B cell (primary cell): ENCODE measurements around the gene ESR2. TPM values are rescaled to one million over a fixed set of nuclear protein-coding genes. Genes with fewer than 3 reads are reported as not detected.

Experiments used
- ATAC-seq: fragments of 200-7000 bp; cut with Tn5 transposase; one replicate; pipeline ENCODE4 v1.10.0; 2021; ENCODE audit warnings: low read depth, mild to moderate bottlenecking, moderate number of reproducible peaks, moderate library complexity
- CTCF ChIA-PET: fragments of 350-600 bp; sonication (Branson Sonifier 250); formaldehyde crosslinking; loops from one replicate; lab custom pipeline; 2021; ENCODE audit warnings: antibody characterized with exemption, inconsistent platforms; lab: Charles Lee
- POLR2A ChIA-PET: fragments of 350-600 bp; sonication (Branson Sonifier 250); formaldehyde crosslinking; loops from one replicate; lab custom pipeline; 2021; ENCODE audit warnings: antibody characterized with exemption; lab: Charles Lee
- DNase-seq: peaks from one replicate; pipeline ENCODE4 v3.0.0; 2013
- H2AFZ ChIP-seq: 2 replicates; pipeline ENCODE4 v1.6.1; 2012; ENCODE audit warnings: mild to moderate bottlenecking, low read depth, low read length; ENCODE audit not compliant: insufficient read depth, poor library complexity, severe bottlenecking
- H3K27ac ChIP-seq, 2 donors: 1 replicate in 1 of 2; 2 replicates in 1 of 2; pipeline ENCODE4 v1.5.1; 2012 to 2013; ENCODE audit warnings: low read length in 2 of 2, mild to moderate bottlenecking in 2 of 2, moderate library complexity in 1 of 2
- H3K27me3 ChIP-seq, 4 experiments: fragments of 200-600 bp in 1 of 4; sonication (generic) in 1 of 4; replicated peaks in 1 of 4; 1 replicate in 2 of 4; 2 replicates in 2 of 4; pipeline versions ENCODE4 v1.6.1 to v1.7.0; 2013 to 2016; ENCODE audit warnings: low read length in 3 of 4, mild to moderate bottlenecking in 2 of 4, mixed read lengths in 1 of 4, moderate library complexity in 1 of 4; ENCODE audit not compliant: insufficient read depth in 4 of 4, control insufficient read depth in 3 of 4; ENCODE audit errors: control extremely low read depth in 1 of 4
- H3K36me3 ChIP-seq, 2 experiments: replicated peaks in 1 of 2; 1 replicate in 1 of 2; 2 replicates in 1 of 2; pipeline versions ENCODE4 v1.6.1 to v1.7.1; 2013; ENCODE audit warnings: low read length in 1 of 2; ENCODE audit not compliant: insufficient read depth in 2 of 2, control insufficient read depth in 1 of 2; ENCODE audit errors: control extremely low read depth in 1 of 2, extremely low read depth in 1 of 2
- H3K4me1 ChIP-seq, 2 donors: fragments of 200-600 bp in 1 of 2; sonication (generic) in 1 of 2; 1 replicate in 1 of 2; 2 replicates in 1 of 2; pipeline versions ENCODE4 v1.5.1 to v1.6.1; 2013 to 2017; ENCODE audit warnings: low read length in 2 of 2; ENCODE audit not compliant: control insufficient read depth in 2 of 2, insufficient read depth in 2 of 2
- H3K4me2 ChIP-seq: replicated peaks from 2 replicates; pipeline ENCODE3; 2012; ENCODE audit warnings: mild to moderate bottlenecking, low read depth, low read length; ENCODE audit not compliant: poor library complexity, severe bottlenecking
- H3K4me3 ChIP-seq, 5 experiments: fragments of 200-600 bp in 1 of 5; sonication (generic) in 1 of 5; 1 replicate in 3 of 5; 2 replicates in 2 of 5; pipeline versions ENCODE4 v1.5.1 to v1.7.0; 2011 to 2016; ENCODE audit warnings: low read length in 4 of 5, mild to moderate bottlenecking in 4 of 5, low read depth in 2 of 5, control low read depth in 1 of 5, moderate library complexity in 1 of 5; ENCODE audit not compliant: insufficient read depth in 1 of 5; ENCODE audit errors: control extremely low read depth in 1 of 5, extremely low read depth in 1 of 5
- H3K79me2 ChIP-seq: fragments of 200-600 bp; sonication (generic); one replicate; pipeline ENCODE4 v1.6.0; 2016; ENCODE audit warnings: low read length; ENCODE audit not compliant: control insufficient read depth, insufficient read depth
- H3K9ac ChIP-seq: fragments of 200-600 bp; sonication (generic); 2 replicates; pipeline ENCODE4 v1.6.1; 2017; ENCODE audit warnings: mild to moderate bottlenecking, low read length, moderate library complexity
- H3K9me3 ChIP-seq, 3 donors: one replicate each; pipeline versions ENCODE4 v1.6.1 to v1.7.1; 2013; ENCODE audit warnings: low read length in 2 of 3; ENCODE audit not compliant: control insufficient read depth in 2 of 3, insufficient read depth in 1 of 3; ENCODE audit errors: control extremely low read depth in 1 of 3
- H4K20me1 ChIP-seq: 2 replicates; pipeline ENCODE4 v1.6.0; 2012; ENCODE audit warnings: mild to moderate bottlenecking, low read length; ENCODE audit not compliant: insufficient read depth, control insufficient read depth, poor library complexity, severe bottlenecking
- H3K27ac Mint-ChIP-seq: one replicate; pipeline ENCODE4 v1.8.0; 2021; ENCODE audit warnings: mixed read lengths
- H3K27me3 Mint-ChIP-seq: one replicate; pipeline ENCODE4 v1.8.0; 2021; ENCODE audit warnings: mixed read lengths
- H3K4me1 Mint-ChIP-seq: one replicate; pipeline ENCODE4 v1.8.0; 2021; ENCODE audit warnings: mixed read lengths
- H3K4me3 Mint-ChIP-seq: one replicate; pipeline ENCODE4 v1.8.0; 2021; ENCODE audit warnings: mixed read lengths
- H3K9me3 Mint-ChIP-seq: one replicate; pipeline ENCODE4 v1.8.0; 2022; ENCODE audit warnings: mixed read lengths; ENCODE audit not compliant: insufficient read depth
- CTCF ChIP-seq: fragments of 200-600 bp; IDR thresholded peaks from one replicate; pipeline ENCODE4 v1.8.0; 2022; ENCODE audit warnings: antibody characterized with exemption, mild to moderate bottlenecking
- EZH2 ChIP-seq: IDR thresholded peaks from 2 replicates; pipeline ENCODE4 v1.6.1; 2012; ENCODE audit warnings: borderline replicate concordance, low read depth, mild to moderate bottlenecking, moderate library complexity, low read length; ENCODE audit not compliant: insufficient read depth, poor library complexity, severe bottlenecking
- WGBS: methylation state at CpG from one replicate; pipeline ENCODE4 v1.1.5; 2013; ENCODE audit warnings: missing lambda C conversion rate; ENCODE audit not compliant: insufficient coverage; 5-methylcytosine and 5-hydroxymethylcytosine counted together
- intact Hi-C: fragments of 100-400 bp; cut with micrococcal nuclease; formaldehyde crosslinking; loops from one replicate; pipeline ENCODE4 v1.10.0; 2022
- polyA plus RNA-seq: library from polyadenylated mRNA; depleted of rRNA; stranded (reverse); fragments of >200 nt; gene quantifications from 2 replicates; pipeline ENCODE4 v1.2.3, GENCODE V29; 2012
- total RNA-seq, 2 donors: library from RNA; stranded (reverse); fragments of 120-200 nt in 1 of 2; gene quantifications; 1 replicate in 1 of 2; 2 replicates in 1 of 2; pipeline versions ENCODE4 v1.2.3 to v1.2.4, GENCODE V29; 2013 to 2022

The ESR2 gene
- total and polyA plus RNA-seq, 2 donors (not counting 1 experiment from before 2014, with no cell fraction given) = 5.4 to 87.8 TPM

GRCh38 chr14:64296561-64296960 is 2.4 kb upstream of the ESR2 start:
- DNase-seq (no peak), ATAC-seq (no peak)
- Histone ChIP-seq H2AFZ (no peak overlapping the region), H3K4me1 (peaks cover 14 to 19% of the 10 kb centered on the region in 2 donors), H3K79me2 (peaks cover 9% of the 10 kb centered on the region), H3K4me2 (no peak overlapping the region), H3K27me3 (no peaks in the 10 kb centered on the region), H3K9ac (no peak overlapping the region), H3K27ac (no peak overlapping the region), H3K36me3 (no peaks in the 10 kb centered on the region), H3K9me3 (no peaks in the 10 kb centered on the region), H4K20me1 (no peaks in the 10 kb centered on the region), H3K4me3 (no peak overlapping the region)
- Mint-ChIP-seq H3K4me3 (no peak overlapping the region), H3K4me1 (peaks cover 26% of the 10 kb centered on the region), H3K27me3 (no peaks in the 10 kb centered on the region), H3K27ac (no peak overlapping the region), H3K9me3 (no peaks in the 10 kb centered on the region)
- ChIA-PET POLR2A (no interaction called here), CTCF (interaction anchor here (0.7 to 8.9 kb wide), 15 partner anchors 8 to 497 kb away, joined by 3 to 120 read pairs (median 23); no protein-coding TSS in a partner anchor)
- TF ChIP-seq CTCF (no peak), EZH2 (no peak)
- intact Hi-C loops = no loop called here

GRCh38 chr14:64294672-64295413 is 672 bp upstream of the ESR2 start:
- peak overlapping the region; percentile 79 for H3K9ac ChIP-seq
- peaks cover 14 to 19% of the 10 kb centered on the region in 2 donors for H3K4me1 ChIP-seq
- TF ChIP-seq CTCF (peak; percentile 87), EZH2 (no peak)
- peak overlapping the region; percentile 96 for H3K4me2 ChIP-seq
- H3K27ac ChIP-seq = peak overlapping the region; percentile 26 to 67
- POLR2A ChIA-PET = interaction anchor here (0.8 to 3.3 kb wide), 4 partner anchors 59 to 98 kb away, joined by 3 to 27 read pairs (median 4); no protein-coding TSS in a partner anchor
- no peaks in the 10 kb centered on the region for H3K36me3 ChIP-seq
- Mint-ChIP-seq H3K4me3 (peak overlapping the region; percentile 95), H3K9me3 (no peaks in the 10 kb centered on the region), H3K4me1 (peaks cover 30% of the 10 kb centered on the region), H3K27me3 (no peaks in the 10 kb centered on the region), H3K27ac (peak overlapping the region; percentile 87)
- H3K79me2 ChIP-seq = peaks cover 9% of the 10 kb centered on the region
- ATAC-seq = peak; percentile 90
- H2AFZ ChIP-seq = peak overlapping the region; percentile 84
- H3K27me3 ChIP-seq = no peaks in the 10 kb centered on the region
- no peaks in the 10 kb centered on the region for H3K9me3 ChIP-seq
- CTCF ChIA-PET = interaction anchor here (0.6 to 8.9 kb wide), 46 partner anchors 9 to 525 kb away, joined by 3 to 120 read pairs (median 6); no protein-coding TSS in a partner anchor
- no peaks in the 10 kb centered on the region for H4K20me1 ChIP-seq
- peak overlapping the region; percentile 56 to 90 (median 61) for H3K4me3 ChIP-seq
- intact Hi-C loops = loop anchor here (1.0 to 2.0 kb wide), 9 partner anchors 60 to 662 kb away; partner anchors contain the start of gene SYNE2
- 6% methylated on average over 17 of the region's 20 CpGs for WGBS
- DNase-seq = peak; percentile 93
